ENCODE data around the gene CDYL.
"Not testable (repeated sequence)": the region's sequence is repeated elsewhere in the genome, so short reads cannot be mapped to it uniquely, and the experiment has no call there.

CDYL gene

GRCh38 chr6:4805553-4806336, 29.5 kb downstream of the CDYL start:
- peak; percentile 77 for DNase-seq (ENCODE audit: low spot score)

GRCh38 chr6:4806337-4806725, 30.1 kb downstream of the CDYL start:
- DNase-seq (ENCODE audit: low spot score): no peak

DNA sequence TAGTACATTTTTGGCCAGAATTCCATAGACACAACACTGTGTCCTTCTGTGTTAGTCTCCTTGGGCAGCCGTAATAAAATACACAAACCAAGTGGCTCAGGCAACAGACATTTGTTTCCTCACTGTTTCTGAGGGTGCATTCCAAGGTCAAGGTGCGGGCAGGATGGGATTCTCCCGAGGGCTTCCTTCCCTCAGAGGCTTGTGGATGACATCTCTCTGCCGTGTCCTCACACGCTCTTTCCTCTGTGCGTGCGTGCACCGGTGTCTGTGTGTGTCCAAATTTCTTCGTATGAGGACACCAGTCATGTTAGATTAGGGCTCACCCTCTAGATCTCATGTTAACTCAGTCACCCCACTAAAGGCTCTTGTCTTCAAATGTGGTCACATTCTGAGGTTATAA, 30.6 kb downstream of the CDYL start:
- DNase-seq (ENCODE audit: low spot score): no peak

DNA sequence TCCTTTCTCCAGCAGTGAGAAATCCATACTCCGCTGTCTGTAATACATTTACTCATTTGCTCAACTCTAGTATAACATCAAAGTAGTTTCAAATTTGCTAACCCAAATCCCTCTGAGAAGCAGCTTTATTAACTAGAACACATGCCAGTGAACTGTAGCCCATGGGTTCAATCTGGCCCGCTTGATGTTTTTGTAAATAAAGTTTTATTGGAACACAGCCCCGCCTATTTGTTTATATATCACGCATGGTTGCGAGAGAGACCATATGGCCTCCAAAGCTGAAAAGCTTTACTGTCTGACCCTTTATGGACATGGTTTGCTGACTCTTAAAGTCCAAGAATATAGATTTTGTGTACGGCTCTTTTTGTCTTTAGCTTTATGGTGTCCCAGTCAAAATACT, 32.2 kb downstream of the CDYL start:
- no peak for DNase-seq (ENCODE audit: low spot score)

DNA sequence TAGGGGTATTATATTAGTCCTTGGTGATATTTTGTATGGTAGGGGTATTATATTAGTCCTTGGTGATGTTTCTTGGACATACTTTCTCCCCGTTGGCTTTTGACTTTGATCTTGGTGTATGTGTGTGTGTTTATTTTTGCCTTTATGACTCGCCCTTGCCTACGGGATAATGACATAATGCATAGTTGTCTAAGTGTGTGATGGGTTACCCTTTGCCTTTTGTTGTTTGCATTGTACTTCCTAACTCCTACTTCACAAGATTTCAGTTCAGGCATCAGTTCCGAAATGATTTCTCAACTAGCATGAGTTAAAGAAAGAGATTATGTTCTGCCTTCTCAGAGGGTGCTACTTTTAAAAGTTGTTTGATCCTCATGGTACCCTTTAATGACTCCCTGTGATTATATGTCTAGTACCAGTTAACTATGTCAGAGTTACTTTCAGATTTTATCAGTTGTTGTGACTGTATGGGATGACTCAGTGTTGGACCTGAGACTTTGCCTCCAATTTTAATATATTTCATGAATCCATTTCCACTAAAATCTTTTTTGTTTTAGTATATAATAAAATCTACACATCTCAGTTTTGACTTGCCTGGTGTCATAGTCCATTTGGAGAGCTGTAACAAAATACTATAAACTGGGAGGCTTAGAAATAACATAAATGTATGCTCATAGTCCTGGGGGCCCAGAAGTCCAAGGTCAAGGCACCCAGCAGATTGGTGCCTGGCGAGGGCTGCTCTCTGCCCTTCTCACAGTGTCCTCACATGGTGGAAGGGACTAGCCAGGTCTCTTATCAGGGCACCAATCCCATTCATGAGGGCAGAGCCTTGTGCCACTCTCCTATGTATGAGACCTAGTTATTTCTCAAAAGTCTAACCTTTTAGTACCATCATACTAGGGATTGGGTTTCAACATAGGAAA, 34.1 kb downstream of the CDYL start:
- DNase-seq (ENCODE audit: low spot score): no peak

- DNase-seq (ENCODE audit: low spot score): no peak
These were observed 35.9 kb downstream of the CDYL start for GRCh38 chr6:4812068-4812467.

GRCh38 chr6:4813055-4813454, 36.9 kb downstream of the CDYL start:
- DNase-seq (ENCODE audit: low spot score): no peak

- DNase-seq (ENCODE audit: low spot score): no peak
These were observed 38.0 kb downstream of the CDYL start for GRCh38 chr6:4814212-4814611.

GRCh38 chr6:4814987-4815386, 38.8 kb downstream of the CDYL start:
- no peak for DNase-seq (ENCODE audit: low spot score)

DNA sequence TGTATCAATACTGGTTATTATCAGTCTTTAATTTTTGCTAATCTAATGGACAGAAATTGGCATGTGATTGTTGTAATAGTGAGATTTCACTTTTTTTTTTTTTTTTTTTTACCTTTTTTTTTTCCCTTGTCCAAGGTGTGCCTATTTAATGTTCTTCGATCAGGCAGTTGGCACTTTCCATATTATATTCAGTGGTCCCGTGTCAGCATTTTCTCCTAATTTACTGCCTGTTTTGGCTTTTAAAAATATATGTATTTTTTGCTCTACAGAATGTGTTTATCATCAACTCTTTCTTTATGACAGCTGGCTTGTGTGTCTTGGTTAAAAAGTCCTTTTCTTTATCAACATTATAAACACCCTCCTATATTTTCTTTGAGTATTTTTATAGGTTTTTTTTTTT, 39.4 kb downstream of the CDYL start:
- no peak for DNase-seq (ENCODE audit: low spot score)

DNA sequence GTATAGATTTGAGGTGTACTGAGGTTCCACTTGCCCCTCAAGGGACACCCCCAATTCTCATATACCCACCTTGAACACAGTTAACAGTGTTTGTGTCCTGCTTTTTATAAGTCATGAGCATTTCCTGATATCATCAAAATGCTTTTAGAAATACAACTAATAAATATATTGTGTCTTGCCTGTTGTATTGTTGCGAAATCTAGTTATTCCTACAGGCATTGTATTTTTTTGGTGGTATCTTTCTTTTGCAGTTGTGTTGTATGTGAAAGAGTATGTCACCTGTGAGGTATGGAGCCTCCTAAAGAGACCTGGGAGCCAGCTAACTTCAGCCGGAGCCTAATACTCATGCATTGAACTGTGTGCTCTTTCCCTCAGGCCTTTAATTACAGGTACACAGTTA, 40.7 kb downstream of the CDYL start:
- DNase-seq (ENCODE audit: low spot score): no peak

GRCh38 chr6:4817551-4817950, 41.3 kb downstream of the CDYL start:
- no peak for DNase-seq (ENCODE audit: low spot score)

- DNase-seq (ENCODE audit: low spot score): no peak
These were observed 42.2 kb downstream of the CDYL start for GRCh38 chr6:4818272-4818938.

DNA sequence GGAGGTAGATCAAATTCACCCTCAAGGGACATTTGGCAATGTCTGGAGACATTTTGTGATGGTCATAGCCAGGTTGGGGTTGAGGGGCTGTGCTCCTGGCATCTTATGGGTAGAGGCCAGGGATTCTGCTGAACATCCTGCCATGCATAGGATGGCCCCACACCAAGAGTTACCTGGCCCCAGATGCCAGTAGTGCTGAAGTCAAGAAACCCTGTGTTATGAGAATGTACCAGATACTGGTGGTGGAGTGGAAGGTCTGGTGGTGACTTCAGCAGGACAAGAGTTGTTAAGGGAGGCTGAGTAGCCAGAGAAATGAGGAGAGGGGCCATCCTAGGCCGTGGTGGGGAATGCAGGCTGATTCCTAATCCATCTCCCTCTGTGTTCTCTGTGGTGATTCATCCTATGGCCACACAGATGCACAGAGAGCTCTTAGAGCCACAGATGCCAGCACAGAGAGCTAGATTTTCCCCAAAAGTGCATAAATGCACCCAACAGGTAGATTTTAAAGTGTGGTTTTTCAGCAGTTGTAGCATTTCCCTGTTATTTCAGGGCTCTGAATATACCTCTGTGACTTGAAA, 43.6 kb downstream of the CDYL start:
- DNase-seq (ENCODE audit: low spot score): no peak

GRCh38 chr6:4820704-4821276, 44.6 kb downstream of the CDYL start:
- no peak for DNase-seq (ENCODE audit: low spot score)

- DNase-seq (ENCODE audit: low spot score): no peak
These were observed 46.3 kb downstream of the CDYL start for GRCh38 chr6:4822476-4822875.

DNA sequence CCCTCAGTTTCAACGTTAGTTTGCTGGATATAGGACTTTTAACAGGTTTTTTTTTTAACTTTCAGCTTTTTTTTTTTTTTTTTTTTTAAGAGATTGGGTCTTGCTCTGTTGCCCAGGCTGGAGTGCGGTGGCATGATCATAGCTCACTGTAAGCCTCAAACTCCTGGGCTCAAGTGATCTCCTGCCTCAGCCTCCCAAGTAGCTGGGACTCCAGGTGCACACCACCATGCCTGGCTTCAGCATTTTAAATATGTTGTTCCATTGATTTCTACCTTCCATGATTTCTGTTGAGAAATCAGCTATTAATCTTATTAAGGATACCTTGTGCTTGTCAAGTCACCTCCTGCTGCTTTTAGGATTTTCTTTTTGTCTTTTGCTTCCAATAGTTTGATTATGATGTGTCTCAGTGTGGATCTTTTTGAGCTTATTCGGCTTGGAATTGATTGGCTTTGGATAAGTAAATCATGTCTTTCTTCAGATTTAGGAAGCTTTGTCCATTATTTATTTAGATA, 52.0 kb downstream of the CDYL start:
- DNase-seq (ENCODE audit: low spot score): no peak

- no peak for DNase-seq (ENCODE audit: low spot score)
These were observed 52.9 kb downstream of the CDYL start for GRCh38 chr6:4829089-4829488.

GRCh38 chr6:4835540-4835939, 59.3 kb downstream of the CDYL start:
- DNase-seq (ENCODE audit: low spot score): not testable (repeated sequence)

- no peak for DNase-seq (ENCODE audit: low spot score)
These were observed 64.0 kb downstream of the CDYL start for GRCh38 chr6:4840169-4840568.

GRCh38 chr6:4844108-4844507, 67.9 kb downstream of the CDYL start:
- no peak for DNase-seq (ENCODE audit: low spot score)

GRCh38 chr6:4846387-4846786, 70.2 kb downstream of the CDYL start:
- DNase-seq (ENCODE audit: low spot score): no peak

All from cerebellar cortex (tissue), 1 donor.